ENCODE results near the gene NYAP2. TPM values are rescaled to one million over a fixed set of nuclear protein-coding genes. Genes with fewer than 3 reads are reported as not detected.

The NYAP2 gene
- total RNA-seq, 1 experiment from 2014 or later, result not detected

- in situ Hi-C loops (cut with HindIII; ENCODE audit: low pct_unique_long_range_greater_than_20kb, low sequenced_read_pairs), result no loop called here
- no peak for DNase-seq (ENCODE audit: low read depth)
Observed at GRCh38 chr2:225584796-225585195, 185.3 kb downstream of the NYAP2 start.

- no peak for DNase-seq (ENCODE audit: low read depth)
- in situ Hi-C loops (cut with HindIII; ENCODE audit: low pct_unique_long_range_greater_than_20kb, low sequenced_read_pairs), result no loop called here
Observed at GRCh38 chr2:225590932-225591331, 191.4 kb downstream of the NYAP2 start.

- DNase-seq (ENCODE audit: low read depth), result no peak
- in situ Hi-C loops (cut with HindIII; ENCODE audit: low pct_unique_long_range_greater_than_20kb, low sequenced_read_pairs), result no loop called here
Observed at GRCh38 chr2:225597911-225598310, 198.4 kb downstream of the NYAP2 start.

- no peak for DNase-seq (ENCODE audit: low read depth)
- in situ Hi-C loops (cut with HindIII; ENCODE audit: low pct_unique_long_range_greater_than_20kb, low sequenced_read_pairs), result no loop called here
Observed at GRCh38 chr2:225598426-225598825, 198.9 kb downstream of the NYAP2 start.

- in situ Hi-C loops (cut with HindIII; ENCODE audit: low pct_unique_long_range_greater_than_20kb, low sequenced_read_pairs), result no loop called here
- no peak for DNase-seq (ENCODE audit: low read depth)
Observed at GRCh38 chr2:225598897-225599296, 199.4 kb downstream of the NYAP2 start.

GRCh38 chr2:225599856-225600255 is 200.3 kb downstream of the NYAP2 start:
- in situ Hi-C loops (cut with HindIII; ENCODE audit: low pct_unique_long_range_greater_than_20kb, low sequenced_read_pairs), result no loop called here
- no peak for DNase-seq (ENCODE audit: low read depth)

- in situ Hi-C loops (cut with HindIII; ENCODE audit: low pct_unique_long_range_greater_than_20kb, low sequenced_read_pairs), result no loop called here
- DNase-seq (ENCODE audit: low read depth), result no peak
Observed at GRCh38 chr2:225600444-225600843, 200.9 kb downstream of the NYAP2 start.

GRCh38 chr2:225600865-225601264 is 201.4 kb downstream of the NYAP2 start:
- in situ Hi-C loops (cut with HindIII; ENCODE audit: low pct_unique_long_range_greater_than_20kb, low sequenced_read_pairs), result no loop called here
- DNase-seq (ENCODE audit: low read depth), result no peak

- no peak for DNase-seq (ENCODE audit: low read depth)
- in situ Hi-C loops (cut with HindIII; ENCODE audit: low pct_unique_long_range_greater_than_20kb, low sequenced_read_pairs), result no loop called here
Observed at GRCh38 chr2:225602205-225602604, 202.7 kb downstream of the NYAP2 start.

- in situ Hi-C loops (cut with HindIII; ENCODE audit: low pct_unique_long_range_greater_than_20kb, low sequenced_read_pairs), result no loop called here
- DNase-seq (ENCODE audit: low read depth), result no peak
Observed at GRCh38 chr2:225608136-225608535, 208.6 kb downstream of the NYAP2 start.

GRCh38 chr2:225612636-225613035 is 213.1 kb downstream of the NYAP2 start:
- in situ Hi-C loops (cut with HindIII; ENCODE audit: low pct_unique_long_range_greater_than_20kb, low sequenced_read_pairs), result no loop called here
- DNase-seq (ENCODE audit: low read depth), result no peak

- in situ Hi-C loops (cut with HindIII; ENCODE audit: low pct_unique_long_range_greater_than_20kb, low sequenced_read_pairs), result no loop called here
- no peak for DNase-seq (ENCODE audit: low read depth)
Observed at GRCh38 chr2:225614915-225615314, 215.4 kb downstream of the NYAP2 start.

- in situ Hi-C loops (cut with HindIII; ENCODE audit: low pct_unique_long_range_greater_than_20kb, low sequenced_read_pairs), result no loop called here
- no peak for DNase-seq (ENCODE audit: low read depth)
Observed at GRCh38 chr2:225615514-225615913, 216.0 kb downstream of the NYAP2 start.

- in situ Hi-C loops (cut with HindIII; ENCODE audit: low pct_unique_long_range_greater_than_20kb, low sequenced_read_pairs), result no loop called here
- no peak for DNase-seq (ENCODE audit: low read depth)
Observed at GRCh38 chr2:225616372-225616771, 216.9 kb downstream of the NYAP2 start.

GRCh38 chr2:225616848-225617247 is 217.3 kb downstream of the NYAP2 start:
- in situ Hi-C loops (cut with HindIII; ENCODE audit: low pct_unique_long_range_greater_than_20kb, low sequenced_read_pairs), result no loop called here
- no peak for DNase-seq (ENCODE audit: low read depth)

GRCh38 chr2:225620227-225620626 is 220.7 kb downstream of the NYAP2 start:
- DNase-seq (ENCODE audit: low read depth), result no peak
- in situ Hi-C loops (cut with HindIII; ENCODE audit: low pct_unique_long_range_greater_than_20kb, low sequenced_read_pairs), result no loop called here

- in situ Hi-C loops (cut with HindIII; ENCODE audit: low pct_unique_long_range_greater_than_20kb, low sequenced_read_pairs), result no loop called here
Observed at GRCh38 chr2:225630824-225631533, 231.5 kb downstream of the NYAP2 start.

GRCh38 chr2:225632351-225632750 is 232.8 kb downstream of the NYAP2 start:
- in situ Hi-C loops (cut with HindIII; ENCODE audit: low pct_unique_long_range_greater_than_20kb, low sequenced_read_pairs), result no loop called here
- DNase-seq (ENCODE audit: low read depth), result no peak

More at GRCh38 chr2:225630824-225631533, 231.5 kb downstream of the NYAP2 start:
- DNase-seq (ENCODE audit: low read depth), result no peak

- in situ Hi-C loops (cut with HindIII; ENCODE audit: low pct_unique_long_range_greater_than_20kb, low sequenced_read_pairs), result no loop called here
- DNase-seq (ENCODE audit: low read depth), result no peak
Observed at GRCh38 chr2:225636558-225636957, 237.0 kb downstream of the NYAP2 start.

GRCh38 chr2:225637259-225637658 is 237.7 kb downstream of the NYAP2 start:
- in situ Hi-C loops (cut with HindIII; ENCODE audit: low pct_unique_long_range_greater_than_20kb, low sequenced_read_pairs), result no loop called here
- DNase-seq (ENCODE audit: low read depth), result no peak
